ENCODE data around the gene CTAG1A. TPM values are rescaled to one million over a fixed set of nuclear protein-coding genes. Genes with fewer than 3 reads are reported as not detected.
"Not testable (repeated sequence)": the region's sequence is repeated elsewhere in the genome, so short reads cannot be mapped to it uniquely, and the experiment has no call there.

Gene CTAG1A
- polyA plus RNA-seq (2011; rRNA removed): not detected in 2 replicates
- not detected in 2 replicates for polyA plus RNA-seq (2012; cell fraction: cytosol; rRNA removed)
- polyA plus RNA-seq (2012; cell fraction: nucleus; rRNA removed): 0.22 TPM in 1 of 2 replicates, not detected in the other
- polyA plus RNA-seq (2017; fragmentation: RNase III; extraction: RNeasy Plus Mini Kit Qiagen cat#74134 plus additional on column Dnase treatment): not detected in 3 replicates
- polyA minus RNA-seq (2011; rRNA and poly(A)+ RNA removed): not detected in 2 replicates

DNA sequence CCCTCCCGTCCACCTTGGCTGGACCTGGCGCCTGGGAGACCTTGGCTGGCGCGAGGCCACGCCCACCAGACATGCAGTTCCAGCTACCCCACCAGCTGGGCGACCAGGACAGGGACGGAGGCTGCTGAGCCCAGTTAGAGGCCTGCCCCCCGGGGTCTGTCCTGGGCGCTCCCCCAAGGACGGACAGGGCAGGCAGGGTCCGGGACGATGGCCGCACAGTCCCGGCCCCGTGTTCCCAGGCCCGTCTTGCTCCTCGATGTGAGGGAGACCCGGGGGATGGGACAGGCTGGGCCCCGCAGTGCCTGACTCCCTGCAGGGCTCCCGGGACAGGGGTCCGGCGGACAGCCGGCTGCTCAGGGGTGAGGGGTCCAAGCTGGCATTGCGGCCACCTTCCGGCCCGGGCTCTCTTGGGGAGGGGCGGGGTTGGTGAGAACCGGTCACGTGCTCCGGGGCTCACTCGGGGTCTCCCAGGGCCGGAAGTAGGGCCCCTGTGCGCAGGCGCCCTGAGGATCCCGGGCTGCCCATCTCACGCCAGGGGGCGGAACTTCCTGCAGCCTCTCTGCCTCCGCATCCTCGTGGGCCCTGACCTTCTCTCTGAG lies at the start of gene CTAG1A:
TSS of gene CTAG1A (plus strand) at position 549 of the 599 bp plus-strand sequence. CDS start 74 bp downstream, outside the sequence.
- CTCF ChIA-PET; H3K4me1 ChIP-seq; DNase-seq (ENCODE audit: low read depth in 1 of 2, low spot score in 1 of 2); FAIRE-seq; ATAC-seq; H3K9me3 ChIP-seq; H3K27ac ChIP-seq; POLR2A ChIA-PET; H3K4me2 ChIP-seq; H3K4me3 ChIP-seq: not testable (repeated sequence)
- no CpG with 5 or more reads among the region's 39 CpGs for WGBS (ENCODE audit: missing lambda C conversion rate)

- CTCF ChIA-PET: interaction anchor here (0.6 to 6.4 kb wide), 10 partner anchors 7 to 226 kb away, joined by 3 to 55 read pairs (median 4); partner anchors contain the start of gene FLNA
- TF ChIP-seq RNF2 (IDR thresholded peaks at IDR 0.05; ENCODE audit: borderline replicate concordance, low read depth): no peak
- POLR2A ChIA-PET: no interaction called here
- ATAC-seq (peak in 1 of 2 experiments; percentile 1; a peak in 1 of 6 replicates), DNase-seq (ENCODE audit: low read depth in 1 of 2, low spot score in 1 of 2) (no peak), FAIRE-seq (no peak)
- Histone ChIP-seq H3K27ac (peak overlapping the region; percentile 98 to 100), H3K4me3 (no peak overlapping the region), H3K9me3 (no peaks in the 10 kb centered on the region), H3K4me1 (peaks cover 100% of the 10 kb centered on the region), H3K4me2 (peak overlapping the region; percentile 90)
- 39% methylated on average over 6 of the region's 9 CpGs for WGBS (ENCODE audit: missing lambda C conversion rate)
Observed at GRCh38 chrX:154535892-154536291, 49.0 kb upstream of the CTAG1A start.

- no peak for TF ChIP-seq FOSB (CRISPR knock-in tag; IDR thresholded peaks at IDR 0.05)
- no peak for TF ChIP-seq HDAC2 (IDR thresholded peaks at IDR 0.05)
- TF ChIP-seq ZNF302 (CRISPR knock-in tag; IDR thresholded peaks at IDR 0.05): no peak
- no peak for TF ChIP-seq BHLHE40 (IDR thresholded peaks at IDR 0.05; ENCODE audit: low read depth, low read length)
- TF ChIP-seq MAZ (IDR thresholded peaks at IDR 0.05; ENCODE audit: borderline replicate concordance, low read depth, low read length): no peak
- no peak for TF ChIP-seq CHD4 (IDR thresholded peaks at IDR 0.05; ENCODE audit: borderline replicate concordance)
- no peak for TF ChIP-seq ZFP36 (IDR thresholded peaks at IDR 0.05; ENCODE audit: borderline replicate concordance, partially characterized antibody)
- no peak for TF ChIP-seq RARB (CRISPR knock-in tag; IDR thresholded peaks at IDR 0.05)
- 0 out of 2 replicates have a peak, but pooled peaks have one; percentile 29 for TF ChIP-seq MAX (IDR thresholded peaks at IDR 0.05)
- TF ChIP-seq JUN (IDR thresholded peaks at IDR 0.05): peak in 1 of 2 experiments; percentile 40; a peak in 1 of 5 replicates
- WGBS (ENCODE audit: missing lambda C conversion rate): 14% methylated on average over 8 of the region's 8 CpGs
- DNase-seq (ENCODE audit: low read depth in 1 of 2, low spot score in 1 of 2) (no peak), FAIRE-seq (no peak), ATAC-seq (no peak)
- no peaks in the 10 kb centered on the region for H3K9me3 ChIP-seq
- ChIA-PET POLR2A (interaction anchor here (1.6 kb wide), 1 partner anchor 11 kb away, joined by 4 read pairs; no protein-coding TSS in a partner anchor), CTCF (interaction anchor here (1.4 to 7.5 kb wide), 2 partner anchors 6 to 12 kb away, joined by 6 to 55 read pairs; no protein-coding TSS in a partner anchor)
- H3K27ac ChIP-seq: peak overlapping the region; percentile 98 to 100
- H3K4me3 ChIP-seq: peak overlapping the region; percentile 20; the same call in 1 of the 3 replicates
- H3K4me1 ChIP-seq: peaks cover 96% of the 10 kb centered on the region
- peak overlapping the region; percentile 90 for H3K4me2 ChIP-seq
Observed at GRCh38 chrX:154539077-154539476, 45.9 kb upstream of the CTAG1A start.

- peak overlapping the region; percentile 37; the same call in 2 of the 3 replicates for H3K4me3 ChIP-seq
- not testable (repeated sequence) for H3K9me3 ChIP-seq; DNase-seq (ENCODE audit: low read depth in 1 of 2, low spot score in 1 of 2); FAIRE-seq; ATAC-seq
- POLR2A ChIA-PET: interaction anchor here (0.7 to 1.6 kb wide), 3 partner anchors 9 to 16 kb away, joined by 3 to 4 read pairs (median 4); no protein-coding TSS in a partner anchor
- H3K4me1 ChIP-seq: peaks cover 90% of the 10 kb centered on the region
- 43% methylated on average over 7 of the region's 7 CpGs for WGBS (ENCODE audit: missing lambda C conversion rate)
- peak overlapping the region; percentile 98 to 100 for H3K27ac ChIP-seq
- H3K4me2 ChIP-seq: peak overlapping the region; percentile 90
- TF ChIP-seq CEBPB (IDR thresholded peaks at IDR 0.05): peak in 1 of 2 experiments; percentile 62; a peak in 1 of 4 replicates
- CTCF ChIA-PET: interaction anchor here (0.6 to 7.5 kb wide), 6 partner anchors 8 to 167 kb away, joined by 3 to 55 read pairs (median 4); no protein-coding TSS in a partner anchor
Observed at GRCh38 chrX:154540365-154540764, 44.6 kb upstream of the CTAG1A start.

DNA sequence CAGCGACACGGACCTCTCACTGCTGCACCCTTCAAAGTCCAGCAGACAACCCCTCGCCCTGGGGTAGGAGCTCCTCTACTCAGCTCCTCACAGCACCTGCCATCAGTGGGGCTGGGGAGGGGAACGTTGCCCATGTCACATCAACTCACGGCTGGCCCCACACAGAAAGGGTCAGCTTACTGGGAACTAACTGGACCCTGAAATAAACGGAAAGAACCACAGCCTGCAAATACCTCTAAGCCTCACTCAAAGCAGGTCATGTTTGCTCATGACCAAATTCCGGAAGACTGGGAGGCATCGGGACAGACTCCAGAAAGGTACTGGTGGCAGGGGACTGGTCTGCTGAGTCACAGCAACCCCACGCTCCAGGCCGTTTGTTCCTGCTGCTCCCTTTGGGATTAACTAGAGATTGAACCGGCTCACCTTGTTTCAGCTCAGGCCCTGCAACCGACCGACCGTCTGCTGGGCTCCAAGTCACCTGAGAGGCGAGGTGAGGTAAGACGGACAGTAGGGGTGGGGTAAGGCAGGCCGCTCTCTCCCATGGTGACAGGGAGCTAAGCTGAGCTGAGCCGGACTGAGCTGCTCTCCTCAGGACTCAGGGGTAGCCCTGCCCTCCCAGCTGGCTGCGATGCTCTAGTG lies 43.9 kb upstream of the CTAG1A start:
- H3K4me2 ChIP-seq: peak overlapping the region; percentile 90
- CTCF ChIA-PET: interaction anchor here (0.6 to 7.5 kb wide), 7 partner anchors 8 to 207 kb away, joined by 3 to 55 read pairs (median 3); no protein-coding TSS in a partner anchor
- peak overlapping the region; percentile 37 for H3K4me3 ChIP-seq
- no peak for TF ChIP-seq FOSL2 (IDR thresholded peaks at IDR 0.05)
- peak; percentile 55 for TF ChIP-seq FOSL2 (CRISPR knock-in tag; IDR thresholded peaks at IDR 0.05)
- TF ChIP-seq TFCP2L1 (CRISPR knock-in tag; IDR thresholded peaks at IDR 0.05): no peak
- TF ChIP-seq KDM5A (IDR thresholded peaks at IDR 0.05): no peak
- no peak for TF ChIP-seq PHF8 (IDR thresholded peaks at IDR 0.05; ENCODE audit: borderline replicate concordance, low read depth)
- TF ChIP-seq NFE2L2 (conservative IDR thresholded peaks at IDR 0.05; ENCODE audit: low read length): 0 out of 2 replicates have a peak, but pooled peaks have one; percentile 27
- 0 out of 2 replicates have a peak, but pooled peaks have one; percentile 6 for TF ChIP-seq HMGXB4 (CRISPR knock-in tag; IDR thresholded peaks at IDR 0.05; ENCODE audit: borderline replicate concordance)
- no peak for TF ChIP-seq MAZ (IDR thresholded peaks at IDR 0.05; ENCODE audit: borderline replicate concordance, low read depth, low read length)
- no peak for TF ChIP-seq CHD4 (IDR thresholded peaks at IDR 0.05; ENCODE audit: borderline replicate concordance)
- peak; percentile 63 for TF ChIP-seq MAFK (IDR thresholded peaks at IDR 0.05; ENCODE audit: partially characterized antibody)
- no peak for TF ChIP-seq CHD2 (IDR thresholded peaks at IDR 0.05; ENCODE audit: low read length, partially characterized antibody)
- peak; percentile 29 to 48; a peak in 1 of 5 replicates for TF ChIP-seq EP300 (IDR thresholded peaks at IDR 0.05)

More for the DNA sequence above, 43.9 kb upstream of the CTAG1A start:
- WGBS (ENCODE audit: missing lambda C conversion rate): 1% methylated on average over 12 of the region's 19 CpGs
- H3K9me3 ChIP-seq: no peaks in the 10 kb centered on the region
- POLR2A ChIA-PET: interaction anchor here (0.6 to 1.7 kb wide), 6 partner anchors 9 to 170 kb away, joined by 3 to 8 read pairs (median 4); partner anchors contain the start of gene RPL10
- ATAC-seq: peak; percentile 22 to 33
- H3K4me1 ChIP-seq: peaks cover 84% of the 10 kb centered on the region
- DNase-seq (ENCODE audit: low read depth in 1 of 2, low spot score in 1 of 2): peak in 1 of 2 experiments; percentile 77
- peak; percentile 73 for FAIRE-seq
- H3K27ac ChIP-seq: peak overlapping the region; percentile 98 to 100
